Measurements from ENCODE around the gene TMEM185B.

Gene TMEM185B

GRCh38 chr2:120231974-120232635 lies 8.9 kb upstream of the TMEM185B start:
- FAIRE-seq: no peak
- DNase-seq (ENCODE audit: low spot score): no peak

DNA sequence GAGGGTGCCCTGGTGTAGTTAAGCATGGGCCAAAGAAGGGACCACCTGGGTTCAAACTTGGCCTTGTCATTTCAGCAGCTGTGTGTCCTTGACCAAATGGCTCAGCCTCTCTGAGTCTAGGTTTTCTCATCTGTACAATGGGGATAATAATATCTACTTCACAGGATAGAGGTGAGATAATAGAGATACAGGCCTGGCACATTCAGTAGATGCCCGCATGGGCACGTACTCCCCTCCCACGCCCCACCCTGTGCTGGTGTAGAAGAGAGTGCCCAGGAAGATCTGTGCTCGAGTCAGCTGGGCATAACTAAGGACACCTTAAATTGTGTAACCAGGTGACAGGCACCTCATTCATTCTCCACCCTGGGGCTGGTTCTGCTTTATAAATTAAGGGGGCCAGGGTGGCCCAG lies 8.4 kb upstream of the TMEM185B start:
- no peak for DNase-seq (ENCODE audit: low spot score)
- FAIRE-seq: no peak

DNA sequence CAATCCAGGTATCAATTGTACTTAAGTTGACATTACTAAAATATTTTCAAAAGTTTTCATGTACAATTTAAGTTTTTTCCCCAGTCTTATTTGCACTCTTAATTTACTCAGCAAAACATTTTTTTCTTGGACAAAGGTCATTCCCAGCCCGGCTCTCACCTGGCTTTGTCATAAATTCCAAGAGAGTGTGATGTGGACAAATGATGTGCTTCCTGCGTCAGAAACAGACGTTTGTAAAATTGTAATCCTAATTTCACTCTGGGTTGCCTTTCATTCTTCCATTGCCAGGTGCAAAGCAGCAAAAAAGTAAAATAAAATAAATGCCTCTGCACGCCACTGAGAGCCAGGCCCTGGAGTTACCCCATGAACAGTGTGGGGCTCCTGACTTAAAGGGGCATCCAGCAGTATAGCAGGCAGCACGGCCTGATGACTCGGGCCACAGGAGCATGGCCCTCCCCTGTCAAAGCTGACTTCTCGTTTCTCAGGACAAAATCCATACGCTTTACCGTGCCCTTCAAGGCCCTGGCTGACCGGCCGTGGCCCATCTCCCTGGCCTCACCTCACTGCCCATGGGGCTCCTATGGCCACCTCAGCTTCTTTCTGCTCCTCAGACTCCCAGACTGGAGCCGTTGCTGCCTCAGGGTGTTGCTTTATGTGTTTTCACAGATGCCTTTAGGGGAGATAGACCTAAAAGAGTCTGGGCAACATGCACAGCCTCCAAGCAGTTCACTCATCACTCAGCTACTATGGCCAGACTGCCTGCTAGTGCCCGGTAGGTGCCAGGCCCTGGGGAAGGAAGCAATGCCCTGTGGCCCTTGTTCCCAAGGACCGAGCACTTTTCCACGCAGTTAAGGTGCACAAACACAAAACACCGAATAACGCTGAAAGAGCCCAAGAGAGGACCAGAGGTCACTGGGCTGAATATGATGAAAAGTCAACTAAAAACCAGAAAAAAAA lies 7.6 kb upstream of the TMEM185B start:
- DNase-seq (ENCODE audit: low spot score) (no peak), FAIRE-seq (no peak)

DNA sequence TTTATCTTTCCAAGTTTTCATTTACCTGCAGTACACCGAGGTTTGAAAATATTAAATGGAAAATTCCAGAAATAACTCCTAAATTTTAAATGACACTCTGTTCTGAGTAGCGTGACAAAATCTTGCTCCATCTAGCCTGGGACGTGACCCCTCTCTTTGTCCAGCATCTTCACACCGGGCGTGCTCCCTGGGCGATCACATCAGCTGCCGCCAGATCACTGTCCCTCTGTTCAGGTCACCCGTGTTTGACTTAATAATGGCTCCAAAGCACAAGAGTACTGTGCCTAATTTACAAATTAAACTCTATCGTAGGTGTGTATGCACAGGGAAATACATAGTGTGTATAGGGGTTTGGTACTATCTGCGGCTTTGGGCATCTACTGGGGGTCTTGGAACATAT lies 6.1 kb upstream of the TMEM185B start:
- FAIRE-seq (no peak), DNase-seq (ENCODE audit: low spot score) (no peak)

- no peak for DNase-seq (ENCODE audit: low spot score)
- FAIRE-seq: no peak
Measured at GRCh38 chr2:120228503-120228902, 5.3 kb upstream of the TMEM185B start.

- DNase-seq (ENCODE audit: low spot score): no peak
- FAIRE-seq: no peak
Measured at GRCh38 chr2:120227111-120227991, 4.2 kb upstream of the TMEM185B start.

DNA sequence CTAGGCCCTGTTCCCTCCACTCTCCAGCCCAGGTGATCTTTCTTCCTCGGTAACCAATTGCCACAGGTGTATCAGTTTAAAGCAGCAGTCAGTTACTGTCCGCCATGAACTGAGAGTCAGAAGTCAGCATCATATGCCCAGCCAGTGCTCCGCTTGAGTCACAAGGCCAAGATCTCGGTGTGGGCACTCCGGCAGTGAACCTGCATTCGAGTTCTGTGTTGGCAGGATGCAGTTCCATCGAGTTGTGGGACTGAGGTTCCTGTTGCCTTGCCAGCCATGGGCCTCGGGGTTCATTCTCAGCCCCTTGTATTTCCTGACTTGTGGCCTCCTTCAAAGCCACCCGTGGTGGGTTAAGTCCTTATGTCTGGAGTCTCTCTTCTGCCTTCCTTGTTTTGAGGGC lies 3.1 kb upstream of the TMEM185B start:
- DNase-seq (ENCODE audit: low spot score): no peak
- FAIRE-seq: no peak

DNA sequence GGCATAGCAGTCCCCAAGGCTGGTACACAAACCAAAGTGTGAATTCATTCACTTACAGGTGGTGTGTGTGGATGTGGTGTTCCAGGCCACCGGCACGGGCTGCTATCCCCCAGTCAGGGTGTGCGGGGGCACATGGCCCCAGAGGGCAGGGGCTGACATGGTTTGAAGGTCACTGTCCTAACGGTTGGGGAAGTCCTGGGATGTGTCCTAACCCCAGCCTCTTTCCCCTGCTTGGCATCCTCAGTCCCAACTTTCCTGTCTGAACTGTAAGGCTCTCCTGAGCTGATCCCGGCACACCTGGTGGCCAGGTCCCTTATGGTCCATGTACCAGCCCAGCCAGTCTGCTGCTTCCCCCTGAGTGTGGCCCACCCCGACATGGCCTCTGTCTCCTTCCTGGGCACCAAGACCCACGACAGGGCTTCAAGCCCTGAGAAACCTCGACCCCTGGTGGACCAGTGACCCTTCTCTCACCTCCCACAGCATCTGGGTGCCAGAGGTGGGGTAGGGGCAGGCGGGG lies 2.4 kb upstream of the TMEM185B start:
- DNase-seq (ENCODE audit: low spot score): no peak
- FAIRE-seq: no peak

DNA sequence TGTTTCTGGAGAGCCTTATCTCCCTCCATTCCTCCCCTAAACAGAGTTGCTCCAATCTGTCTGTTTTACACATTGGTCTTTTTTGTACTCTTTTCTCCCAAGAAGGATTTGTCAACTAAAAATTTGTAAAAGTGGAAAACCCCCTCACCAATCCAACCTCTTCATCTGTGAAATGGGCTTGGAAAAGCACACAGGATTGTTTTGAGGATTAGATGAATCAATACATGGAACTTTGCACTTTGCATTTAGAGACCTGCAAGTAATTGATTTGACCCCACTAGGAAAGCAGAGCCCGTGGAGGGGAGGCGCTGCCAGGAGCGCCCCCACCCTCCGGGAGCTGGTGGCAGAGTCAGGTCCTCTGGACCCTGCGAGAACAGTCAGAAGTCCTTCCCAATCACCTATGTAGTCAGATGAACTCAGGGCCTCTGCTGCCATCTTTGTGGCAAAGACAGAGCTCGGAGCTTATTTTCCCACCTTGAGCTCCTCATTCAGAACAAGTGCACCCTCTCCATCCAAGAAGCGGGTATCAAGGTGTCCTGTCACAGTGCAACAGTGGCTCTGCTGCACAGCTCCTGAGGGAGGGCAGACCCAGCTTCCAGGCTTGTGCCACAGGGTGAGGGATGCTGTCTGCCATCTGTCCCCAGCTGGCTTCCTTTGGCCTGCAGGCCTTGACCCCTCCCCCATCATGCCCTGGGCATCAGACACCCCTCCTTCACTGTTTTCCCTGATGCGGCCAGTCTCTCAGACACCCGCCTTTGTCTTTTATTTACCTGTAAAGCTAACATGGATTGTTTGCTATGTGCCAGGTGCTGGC lies 1.7 kb upstream of the TMEM185B start:
- FAIRE-seq: no peak
- no peak for DNase-seq (ENCODE audit: low spot score)

- FAIRE-seq: no peak
Measured at GRCh38 chr2:120224256-120224655, 1.1 kb upstream of the TMEM185B start.

DNA sequence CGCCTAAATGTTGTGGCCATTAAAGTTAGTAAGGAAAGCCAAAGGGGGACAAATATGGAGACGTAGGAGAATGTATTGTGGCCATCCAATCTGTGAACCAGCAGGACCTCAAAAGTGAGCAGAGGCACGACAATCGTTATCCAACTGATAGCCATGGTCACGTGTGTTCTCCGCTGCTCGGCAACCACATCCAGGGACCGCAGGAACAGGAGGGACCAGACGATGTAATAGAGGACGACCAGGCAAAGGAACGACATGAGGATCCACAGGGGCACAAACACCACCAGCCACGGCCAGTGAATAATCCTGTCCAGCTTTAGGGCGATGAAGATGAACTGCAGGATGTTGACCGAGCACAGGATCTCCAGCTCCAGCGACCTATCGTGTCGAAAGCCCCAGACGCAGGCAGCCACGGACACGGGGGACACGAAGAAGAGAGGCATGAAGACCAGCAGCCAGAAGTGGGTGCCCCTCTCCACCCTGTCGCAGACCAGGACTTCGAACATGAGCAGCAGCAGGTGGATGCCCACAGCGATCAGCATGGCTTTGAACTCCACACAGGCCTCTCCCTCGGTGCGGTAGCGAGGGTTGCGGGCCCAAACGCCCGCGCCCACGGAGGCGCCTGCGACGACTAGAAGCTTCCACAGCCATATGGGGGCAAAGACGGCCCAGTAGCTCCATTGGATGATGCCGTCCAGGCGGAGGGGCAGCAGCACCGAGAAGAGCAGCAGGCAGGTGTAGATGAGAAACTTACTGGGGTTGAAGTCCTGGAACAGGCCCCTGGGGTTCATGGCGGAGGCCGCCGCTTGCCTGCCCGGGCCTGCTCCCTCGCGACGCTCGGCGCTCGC lies 790 bp downstream of the TMEM185B start:
- FAIRE-seq (no peak), DNase-seq (ENCODE audit: low spot score) (no peak)

More at GRCh38 chr2:120224256-120224655, 1.1 kb upstream of the TMEM185B start:
- DNase-seq (ENCODE audit: low spot score): no peak

GRCh38 chr2:120221616-120222015 lies 1.6 kb downstream of the TMEM185B start:
- DNase-seq (ENCODE audit: low spot score) (no peak), FAIRE-seq (no peak)

- FAIRE-seq (no peak), DNase-seq (ENCODE audit: low spot score) (no peak)
Measured at GRCh38 chr2:120220756-120221155, 2.4 kb downstream of the TMEM185B start.

GRCh38 chr2:120219766-120220165 lies 3.4 kb downstream of the TMEM185B start:
- no peak for DNase-seq (ENCODE audit: low spot score)
- FAIRE-seq: no peak

- no peak for DNase-seq (ENCODE audit: low spot score)
- FAIRE-seq: no peak
Measured at GRCh38 chr2:120219291-120219690, 3.9 kb downstream of the TMEM185B start.

- FAIRE-seq (no peak), DNase-seq (ENCODE audit: low spot score) (no peak)
Measured at GRCh38 chr2:120218181-120218580, 5.0 kb downstream of the TMEM185B start.

- DNase-seq (ENCODE audit: low spot score) (no peak), FAIRE-seq (no peak)
Measured at GRCh38 chr2:120210270-120210693, 12.9 kb downstream of the TMEM185B start.

DNA sequence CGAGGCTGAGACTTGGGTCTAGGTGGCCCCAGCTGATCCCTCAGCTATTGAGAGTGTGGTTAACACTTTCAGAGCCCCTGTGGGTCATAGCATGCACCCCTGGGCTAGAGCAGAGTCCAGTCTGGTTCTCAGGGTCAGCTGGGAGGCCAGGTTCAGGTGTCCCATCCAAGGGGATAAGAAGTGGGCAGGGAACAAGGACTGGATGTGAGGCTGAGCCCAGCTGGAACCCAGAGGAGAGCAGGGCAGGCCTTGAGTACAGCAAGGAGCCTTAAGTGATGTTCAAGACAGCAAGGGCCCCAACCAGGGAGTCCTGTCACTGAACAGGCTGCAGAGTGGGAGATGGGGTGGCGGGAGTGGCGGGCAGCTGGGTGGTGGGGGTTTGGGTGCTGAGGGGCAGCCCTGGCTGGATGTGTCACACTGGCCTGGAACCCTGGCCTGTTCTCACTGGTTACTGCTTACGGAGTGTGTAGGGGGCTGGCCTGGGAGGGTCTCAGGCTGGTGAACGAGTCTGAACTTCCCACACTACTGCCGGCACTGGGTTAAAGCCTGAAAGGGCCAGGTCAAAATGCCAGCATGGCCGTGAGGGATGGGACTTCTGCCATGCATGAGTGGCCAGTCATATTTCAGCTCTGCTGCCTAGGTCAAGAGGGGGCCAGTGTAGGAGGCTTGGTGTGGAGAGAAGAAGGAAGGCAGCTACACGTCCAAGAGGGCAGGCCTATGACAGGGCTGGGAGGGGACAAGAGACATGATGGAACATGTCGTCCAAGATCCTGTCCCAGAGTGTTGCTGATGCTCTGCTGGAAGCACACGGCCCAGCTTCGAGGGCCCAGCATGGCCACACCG lies 13.6 kb downstream of the TMEM185B start:
- no peak for DNase-seq (ENCODE audit: low spot score)
- FAIRE-seq: no peak

Data from RCC 7860 (cell line).